Activated CD8-positive, alpha-beta memory T cell treated with anti-CD3 and anti-CD28 coated beads for 4 hours (primary cell): Measurements from ENCODE around the gene GABBR2.
"Not testable (repeated sequence)": the region's sequence is repeated elsewhere in the genome, so short reads cannot be mapped to it uniquely, and the experiment has no call there.

ENCODE experiments used
- DNase-seq, 2 donors: peaks; one replicate each; pipeline ENCODE4 v3.0.0-alpha.2; 2020; ENCODE audit warnings: low read depth in 2 of 2

The GABBR2 gene

GRCh38 chr9:98516205-98516896, 192.4 kb downstream of the GABBR2 start:
- DNase-seq, result no peak

GRCh38 chr9:98515506-98516204, 193.1 kb downstream of the GABBR2 start:
- DNase-seq, result no peak

- DNase-seq, result no peak
Observed at GRCh38 chr9:98514841-98515240, 193.9 kb downstream of the GABBR2 start.

GRCh38 chr9:98508217-98508919, 200.4 kb downstream of the GABBR2 start:
- not testable (repeated sequence) for DNase-seq

GRCh38 chr9:98506422-98507054, 202.2 kb downstream of the GABBR2 start:
- no peak for DNase-seq

GRCh38 chr9:98504298-98505282, 204.1 kb downstream of the GABBR2 start:
- no peak for DNase-seq

- no peak for DNase-seq
Observed at GRCh38 chr9:98503867-98504266, 204.9 kb downstream of the GABBR2 start.

- DNase-seq, result no peak
Observed at GRCh38 chr9:98502976-98503325, 205.8 kb downstream of the GABBR2 start.

GRCh38 chr9:98502311-98502975, 206.3 kb downstream of the GABBR2 start:
- no peak for DNase-seq

GRCh38 chr9:98501819-98502218, 206.9 kb downstream of the GABBR2 start:
- DNase-seq, result no peak

- DNase-seq, result not testable (repeated sequence)
Observed at GRCh38 chr9:98501259-98501658, 207.5 kb downstream of the GABBR2 start.

GRCh38 chr9:98500337-98500919, 208.3 kb downstream of the GABBR2 start:
- no peak for DNase-seq

- no peak for DNase-seq
Observed at GRCh38 chr9:98495530-98495929, 213.2 kb downstream of the GABBR2 start.

- DNase-seq, result no peak
Observed at GRCh38 chr9:98494852-98495251, 213.9 kb downstream of the GABBR2 start.

- no peak for DNase-seq
Observed at GRCh38 chr9:98491828-98492227, 216.9 kb downstream of the GABBR2 start.

GRCh38 chr9:98491231-98491651, 217.5 kb downstream of the GABBR2 start:
- no peak for DNase-seq

- no peak for DNase-seq
Observed at GRCh38 chr9:98488571-98489312, 220.0 kb downstream of the GABBR2 start.

GRCh38 chr9:98485706-98486105, 223.0 kb downstream of the GABBR2 start:
- DNase-seq, result no peak

- no peak for DNase-seq
Observed at GRCh38 chr9:98484162-98484561, 224.6 kb downstream of the GABBR2 start.

GRCh38 chr9:98482226-98482625, 226.5 kb downstream of the GABBR2 start:
- DNase-seq, result no peak
